Panc1 (cell line): Measurements from ENCODE around the gene NRG2. TPM values are rescaled to one million over a fixed set of nuclear protein-coding genes. Genes with fewer than 3 reads are reported as not detected.

Experiments
- ATAC-seq: fragments of 200-7000 bp; cut with Tn5 transposase; 2 replicates; pipeline ENCODE4 v1.9.1; 2020; ENCODE audit warnings: mild to moderate bottlenecking, moderate library complexity
- BruUV-seq: library from RNA; stranded (reverse); fragments of 400-500 nt; replicated peaks from 2 replicates; lab custom pipeline; 2021; lab: Mats Ljungman, UMichigan
- CTCF ChIA-PET: fragments of 300-600 bp; sonication (Branson Sonifier 250); formaldehyde crosslinking; loops from one replicate; lab custom pipeline; 2022; ENCODE audit warnings: antibody characterized with exemption; lab: Charles Lee
- POLR2A ChIA-PET: fragments of 300-600 bp; sonication (Branson Sonifier 250); formaldehyde crosslinking; loops from one replicate; lab custom pipeline; 2022; ENCODE audit warnings: antibody characterized with exemption; lab: Charles Lee
- DNase-seq: peaks from one replicate; pipeline ENCODE4 v3.0.0-alpha.2; 2010; ENCODE audit warnings: low read depth, low spot score
- H3K27ac ChIP-seq: 2 replicates; pipeline ENCODE4 v1.5.1; 2011; ENCODE audit warnings: mild to moderate bottlenecking, low read length, inconsistent platforms
- H3K27me3 ChIP-seq: fragments of 200-500 bp; sonication (Bioruptor generic); 2 replicates; pipeline ENCODE4 v1.6.0; 2014; ENCODE audit warnings: low read length, inconsistent platforms; ENCODE audit not compliant: control insufficient read depth, insufficient read depth
- H3K36me3 ChIP-seq: fragments of 200-500 bp; sonication (Bioruptor generic); 2 replicates; pipeline ENCODE4 v1.5.1; 2014; ENCODE audit warnings: inconsistent platforms, mild to moderate bottlenecking, low read length, moderate library complexity; ENCODE audit not compliant: control insufficient read depth, insufficient read depth
- H3K4me1 ChIP-seq: 2 replicates; pipeline ENCODE4 v1.5.1; 2011; ENCODE audit warnings: inconsistent platforms, mild to moderate bottlenecking, low read length, moderate library complexity; ENCODE audit not compliant: control insufficient read depth, insufficient read depth
- H3K4me3 ChIP-seq, 2 experiments: 2 replicates each; pipeline ENCODE4 v1.5.1; 2011 to 2012; ENCODE audit warnings: low read depth in 2 of 2, low read length in 2 of 2, mild to moderate bottlenecking in 2 of 2, inconsistent platforms in 1 of 2, moderate library complexity in 1 of 2
- H3K9me3 ChIP-seq: fragments of 200-500 bp; sonication (Bioruptor generic); 2 replicates; pipeline ENCODE4 v1.5.1; 2014; ENCODE audit warnings: low read depth, mild to moderate bottlenecking, inconsistent platforms, low read length, moderate library complexity; ENCODE audit not compliant: control insufficient read depth, insufficient read depth
- POLR2AphosphoS5 ChIP-seq: IDR thresholded peaks from 2 replicates; pipeline ENCODE4 v1.6.1; 2012; ENCODE audit warnings: mild to moderate bottlenecking, low read depth, low read length, moderate library complexity
- SIN3A ChIP-seq: IDR thresholded peaks from 2 replicates; pipeline ENCODE4 v1.6.1; 2012; ENCODE audit warnings: low read depth, mild to moderate bottlenecking, low read length, moderate library complexity, borderline replicate concordance; ENCODE audit not compliant: insufficient read depth
- TCF7L2 ChIP-seq: IDR thresholded peaks from 2 replicates; pipeline ENCODE4 v1.6.1; 2011; ENCODE audit warnings: mild to moderate bottlenecking, low read depth, low read length, inconsistent platforms
- in situ Hi-C: cut with HindIII; loops from 2 replicates; pipeline ENCODE4 v1.10.0; 2016; ENCODE audit warnings: low sequenced_read_pairs, low pct_unique_long_range_greater_than_20kb
- intact Hi-C: fragments of 100-400 bp; cut with micrococcal nuclease; formaldehyde crosslinking; loops from one replicate; pipeline ENCODE4 v1.10.0; 2022; ENCODE audit not compliant: unreplicated experiment
- total RNA-seq: library from RNA; stranded (reverse); gene quantifications from one replicate; pipeline ENCODE4 v1.2.1, GENCODE V29; 2021; ENCODE audit not compliant: unreplicated experiment
- TF ChIP-seq, protein P1 (sequence below): fragments of 450-650 bp; IDR thresholded peaks from 2 replicates; pipeline ENCODE4 v1.5.1; 2017; ENCODE audit warnings: mild to moderate bottlenecking
- TF ChIP-seq, protein P2 (sequence below), 2 experiments: IDR thresholded peaks; 2 replicates each; pipeline ENCODE4 v1.6.1; 2011 to 2012; ENCODE audit warnings: low read depth in 2 of 2, control low read depth in 1 of 2, low read length in 1 of 2, mild to moderate bottlenecking in 1 of 2, moderate library complexity in 1 of 2; ENCODE audit not compliant: insufficient read depth in 1 of 2

NRG2 gene
- total RNA-seq, 1 experiment from 2014 or later: 20.2 TPM

- CTCF ChIA-PET: interaction anchor here (1.2 kb wide), 1 partner anchor 55 kb away, joined by 4 read pairs; no protein-coding TSS in a partner anchor
Observed at GRCh38 chr5:139845846-139846681, 197.0 kb downstream of the NRG2 start.

DNA sequence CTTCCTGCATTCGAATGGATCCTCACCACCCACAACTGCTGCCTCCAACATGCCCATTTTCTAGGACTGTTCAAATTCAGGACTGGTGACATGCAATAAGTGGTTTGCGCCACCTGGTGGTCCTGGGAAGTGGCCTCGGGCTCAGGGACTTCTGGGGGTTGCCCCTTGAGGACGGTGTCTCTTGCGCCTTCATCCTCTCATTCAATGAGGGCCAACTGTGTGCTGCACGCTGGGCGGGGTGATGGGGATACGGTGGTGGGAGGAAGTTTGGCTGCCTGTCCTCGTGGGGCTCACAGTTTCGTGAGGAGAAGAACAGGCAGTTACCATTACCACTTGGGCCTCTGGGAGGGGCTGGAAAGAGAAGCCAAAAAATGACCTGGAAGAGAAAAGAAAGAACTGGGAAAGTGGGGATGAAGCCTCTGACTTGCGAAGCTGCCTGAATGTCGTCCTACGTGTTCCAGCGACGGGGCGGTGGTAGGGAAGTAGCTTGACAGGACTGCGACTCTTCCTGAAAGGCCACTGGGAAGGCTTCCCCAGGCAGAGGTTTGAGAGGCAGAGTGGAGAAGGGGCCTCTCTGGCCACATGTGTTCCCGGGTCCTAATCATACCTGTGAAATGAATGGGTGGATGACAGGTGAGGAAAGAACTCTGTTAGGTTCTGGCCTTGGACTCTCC lies 198.5 kb downstream of the NRG2 start:
- no peak overlapping the region for H3K27ac ChIP-seq
- BruUV-seq: no TSS peak
- ChIA-PET POLR2A (interaction anchor here (0.7 kb wide), 1 partner anchor 300 kb away, joined by 3 read pairs; no protein-coding TSS in a partner anchor), CTCF (interaction anchor here (0.6 to 2.5 kb wide), 3 partner anchors 53 to 307 kb away, joined by 4 to 15 read pairs (median 6); no protein-coding TSS in a partner anchor)
- H3K27me3 ChIP-seq: no peaks in the 10 kb centered on the region
- H3K9me3 ChIP-seq: no peaks in the 10 kb centered on the region
- H3K4me1 ChIP-seq: no peaks in the 10 kb centered on the region
- intact Hi-C loops (loop anchor here (1.0 kb wide), 1 partner anchor 57 kb away; no protein-coding TSS in a partner anchor), in situ Hi-C loops (no loop called here)
- peak; percentile 89 for ATAC-seq
- DNase-seq: peak; percentile 39
- no peak overlapping the region for H3K4me3 ChIP-seq
- no peak for TF ChIP-seq POLR2AphosphoS5
- TF ChIP-seq, protein P1, sequence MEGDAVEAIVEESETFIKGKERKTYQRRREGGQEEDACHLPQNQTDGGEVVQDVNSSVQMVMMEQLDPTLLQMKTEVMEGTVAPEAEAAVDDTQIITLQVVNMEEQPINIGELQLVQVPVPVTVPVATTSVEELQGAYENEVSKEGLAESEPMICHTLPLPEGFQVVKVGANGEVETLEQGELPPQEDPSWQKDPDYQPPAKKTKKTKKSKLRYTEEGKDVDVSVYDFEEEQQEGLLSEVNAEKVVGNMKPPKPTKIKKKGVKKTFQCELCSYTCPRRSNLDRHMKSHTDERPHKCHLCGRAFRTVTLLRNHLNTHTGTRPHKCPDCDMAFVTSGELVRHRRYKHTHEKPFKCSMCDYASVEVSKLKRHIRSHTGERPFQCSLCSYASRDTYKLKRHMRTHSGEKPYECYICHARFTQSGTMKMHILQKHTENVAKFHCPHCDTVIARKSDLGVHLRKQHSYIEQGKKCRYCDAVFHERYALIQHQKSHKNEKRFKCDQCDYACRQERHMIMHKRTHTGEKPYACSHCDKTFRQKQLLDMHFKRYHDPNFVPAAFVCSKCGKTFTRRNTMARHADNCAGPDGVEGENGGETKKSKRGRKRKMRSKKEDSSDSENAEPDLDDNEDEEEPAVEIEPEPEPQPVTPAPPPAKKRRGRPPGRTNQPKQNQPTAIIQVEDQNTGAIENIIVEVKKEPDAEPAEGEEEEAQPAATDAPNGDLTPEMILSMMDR: peak; percentile 94
- H3K36me3 ChIP-seq: no peaks in the 10 kb centered on the region

More at GRCh38 chr5:139845846-139846681, 197.0 kb downstream of the NRG2 start:
- H3K27me3 ChIP-seq: no peaks in the 10 kb centered on the region
- H3K36me3 ChIP-seq: no peaks in the 10 kb centered on the region
- DNase-seq: no peak
- no peaks in the 10 kb centered on the region for H3K4me1 ChIP-seq
- ATAC-seq: 0 out of 2 replicates have a peak, but pooled peaks have one; percentile 19
- POLR2A ChIA-PET: no interaction called here
- H3K4me3 ChIP-seq: no peak overlapping the region
- intact Hi-C loops: no loop called here
- no peak overlapping the region for H3K27ac ChIP-seq
- TF ChIP-seq, protein P2, sequence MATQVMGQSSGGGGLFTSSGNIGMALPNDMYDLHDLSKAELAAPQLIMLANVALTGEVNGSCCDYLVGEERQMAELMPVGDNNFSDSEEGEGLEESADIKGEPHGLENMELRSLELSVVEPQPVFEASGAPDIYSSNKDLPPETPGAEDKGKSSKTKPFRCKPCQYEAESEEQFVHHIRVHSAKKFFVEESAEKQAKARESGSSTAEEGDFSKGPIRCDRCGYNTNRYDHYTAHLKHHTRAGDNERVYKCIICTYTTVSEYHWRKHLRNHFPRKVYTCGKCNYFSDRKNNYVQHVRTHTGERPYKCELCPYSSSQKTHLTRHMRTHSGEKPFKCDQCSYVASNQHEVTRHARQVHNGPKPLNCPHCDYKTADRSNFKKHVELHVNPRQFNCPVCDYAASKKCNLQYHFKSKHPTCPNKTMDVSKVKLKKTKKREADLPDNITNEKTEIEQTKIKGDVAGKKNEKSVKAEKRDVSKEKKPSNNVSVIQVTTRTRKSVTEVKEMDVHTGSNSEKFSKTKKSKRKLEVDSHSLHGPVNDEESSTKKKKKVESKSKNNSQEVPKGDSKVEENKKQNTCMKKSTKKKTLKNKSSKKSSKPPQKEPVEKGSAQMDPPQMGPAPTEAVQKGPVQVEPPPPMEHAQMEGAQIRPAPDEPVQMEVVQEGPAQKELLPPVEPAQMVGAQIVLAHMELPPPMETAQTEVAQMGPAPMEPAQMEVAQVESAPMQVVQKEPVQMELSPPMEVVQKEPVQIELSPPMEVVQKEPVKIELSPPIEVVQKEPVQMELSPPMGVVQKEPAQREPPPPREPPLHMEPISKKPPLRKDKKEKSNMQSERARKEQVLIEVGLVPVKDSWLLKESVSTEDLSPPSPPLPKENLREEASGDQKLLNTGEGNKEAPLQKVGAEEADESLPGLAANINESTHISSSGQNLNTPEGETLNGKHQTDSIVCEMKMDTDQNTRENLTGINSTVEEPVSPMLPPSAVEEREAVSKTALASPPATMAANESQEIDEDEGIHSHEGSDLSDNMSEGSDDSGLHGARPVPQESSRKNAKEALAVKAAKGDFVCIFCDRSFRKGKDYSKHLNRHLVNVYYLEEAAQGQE (IDR thresholded peaks at IDR 0.05; ENCODE audit: insufficient read depth in 1 of 2, low read depth in 2 of 2, low read length in 1 of 2): no peak
- no peak for TF ChIP-seq SIN3A
- no peak for TF ChIP-seq TCF7L2
- TF ChIP-seq, protein P1: no peak
- TF ChIP-seq POLR2AphosphoS5: no peak
- no TSS peak for BruUV-seq
- in situ Hi-C loops: no loop called here
- no peaks in the 10 kb centered on the region for H3K9me3 ChIP-seq
